ENCODE data around the gene PDE4B.

PDE4B gene

DNA sequence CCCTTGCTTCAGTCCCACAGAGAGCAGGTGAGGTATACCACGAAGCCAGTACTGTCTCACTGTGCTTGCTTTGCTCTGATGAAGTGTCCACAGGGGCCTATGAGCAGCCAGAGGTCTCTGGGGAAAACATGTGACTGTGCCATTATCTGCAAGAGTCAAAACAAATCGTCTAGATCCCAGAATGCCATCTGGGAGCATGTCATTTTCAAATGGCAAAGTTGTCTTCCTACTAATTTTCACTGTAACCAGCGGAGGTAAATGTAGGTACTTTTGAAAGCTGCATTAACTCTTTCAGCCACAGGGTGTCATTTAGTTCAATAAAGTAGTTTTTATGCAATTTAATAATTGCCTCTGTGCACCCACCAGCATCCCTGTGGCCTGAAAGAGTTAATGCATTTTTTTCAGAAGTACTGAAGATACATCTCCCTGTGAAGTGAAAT, 567.6 kb downstream of the PDE4B start:
- no peak for DNase-seq (ENCODE audit: low read depth)

DNA sequence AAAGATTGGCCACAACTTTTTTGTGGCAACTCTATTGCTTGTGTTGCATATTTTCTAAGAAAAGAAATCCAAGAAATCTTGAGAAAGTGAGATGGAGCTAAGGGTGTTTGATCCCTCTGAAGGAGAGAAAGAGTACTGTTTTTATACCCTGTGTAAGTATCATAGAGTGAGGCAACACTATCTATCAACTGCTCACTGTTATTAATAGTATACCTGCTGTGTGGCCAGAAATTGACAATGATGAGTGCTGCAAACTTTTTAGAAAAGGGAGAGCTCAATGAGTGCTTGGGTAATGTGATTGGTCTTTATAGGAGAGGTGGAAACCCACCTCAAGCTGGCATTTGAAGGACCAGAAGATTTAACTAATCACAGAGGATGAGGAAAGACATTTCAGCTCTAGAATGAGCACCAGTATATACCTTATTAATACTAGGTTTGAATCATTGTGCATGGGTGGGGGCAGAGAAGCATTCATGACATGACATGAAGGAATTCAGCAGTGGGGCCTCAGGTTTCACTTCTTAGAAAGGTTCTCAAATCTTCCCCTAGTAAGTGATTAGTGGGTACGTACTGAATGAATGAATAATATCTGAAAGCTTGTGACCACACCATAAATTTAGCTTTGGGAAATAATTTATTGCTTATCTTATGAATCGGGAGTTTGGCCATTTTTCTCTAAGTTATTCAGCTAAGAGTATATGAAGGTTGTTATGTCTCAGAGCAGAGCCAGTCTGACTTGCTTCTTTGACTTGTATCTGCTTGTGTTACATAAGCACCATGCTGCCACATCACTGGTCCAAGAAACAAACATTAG, 572.1 kb downstream of the PDE4B start:
- DNase-seq (ENCODE audit: low read depth), result no peak

DNA sequence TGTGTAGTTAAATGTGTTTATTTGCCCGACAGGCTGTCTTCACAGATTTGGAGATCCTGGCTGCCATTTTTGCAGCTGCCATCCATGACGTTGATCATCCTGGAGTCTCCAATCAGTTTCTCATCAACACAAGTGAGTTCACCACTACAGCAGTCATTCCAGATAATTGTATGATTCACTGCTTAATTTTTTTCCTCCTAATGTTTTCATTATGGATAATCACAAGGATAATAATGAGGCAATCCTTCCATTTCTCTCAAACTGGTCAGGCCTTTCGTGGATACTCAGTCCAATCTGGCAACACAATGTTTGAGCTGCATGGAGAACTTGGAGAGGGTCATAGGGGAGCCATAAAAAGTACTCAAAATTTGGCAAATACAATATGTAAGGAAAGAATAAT, 572.9 kb downstream of the PDE4B start:
- DNase-seq (ENCODE audit: low read depth), result no peak

DNA sequence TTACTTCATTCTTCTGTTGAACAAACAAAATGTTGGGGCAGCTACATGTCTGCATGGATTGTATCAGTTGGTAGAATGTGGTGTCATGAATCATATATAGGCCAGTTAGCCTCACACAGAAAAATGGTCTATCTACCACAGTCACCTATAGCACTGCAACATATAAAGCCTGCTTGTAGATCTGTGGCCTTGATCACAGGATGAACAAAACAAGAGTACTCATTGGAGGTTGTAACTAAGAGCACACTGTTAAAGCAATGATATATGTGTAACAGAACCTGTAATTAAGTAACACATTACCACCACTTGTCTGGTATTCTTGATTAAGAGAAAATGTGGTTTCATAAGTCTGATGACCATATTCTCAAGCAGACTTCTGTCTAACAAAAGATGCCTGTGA, 573.9 kb downstream of the PDE4B start:
- no peak for DNase-seq (ENCODE audit: low read depth)

GRCh38 chr1:66367369-66367768, 574.7 kb downstream of the PDE4B start:
- no peak for DNase-seq (ENCODE audit: low read depth)

GRCh38 chr1:66368261-66368660, 575.6 kb downstream of the PDE4B start:
- no peak for DNase-seq (ENCODE audit: low read depth)

- no peak for DNase-seq (ENCODE audit: low read depth)
Observed at GRCh38 chr1:66370462-66370971, 577.8 kb downstream of the PDE4B start.

DNA sequence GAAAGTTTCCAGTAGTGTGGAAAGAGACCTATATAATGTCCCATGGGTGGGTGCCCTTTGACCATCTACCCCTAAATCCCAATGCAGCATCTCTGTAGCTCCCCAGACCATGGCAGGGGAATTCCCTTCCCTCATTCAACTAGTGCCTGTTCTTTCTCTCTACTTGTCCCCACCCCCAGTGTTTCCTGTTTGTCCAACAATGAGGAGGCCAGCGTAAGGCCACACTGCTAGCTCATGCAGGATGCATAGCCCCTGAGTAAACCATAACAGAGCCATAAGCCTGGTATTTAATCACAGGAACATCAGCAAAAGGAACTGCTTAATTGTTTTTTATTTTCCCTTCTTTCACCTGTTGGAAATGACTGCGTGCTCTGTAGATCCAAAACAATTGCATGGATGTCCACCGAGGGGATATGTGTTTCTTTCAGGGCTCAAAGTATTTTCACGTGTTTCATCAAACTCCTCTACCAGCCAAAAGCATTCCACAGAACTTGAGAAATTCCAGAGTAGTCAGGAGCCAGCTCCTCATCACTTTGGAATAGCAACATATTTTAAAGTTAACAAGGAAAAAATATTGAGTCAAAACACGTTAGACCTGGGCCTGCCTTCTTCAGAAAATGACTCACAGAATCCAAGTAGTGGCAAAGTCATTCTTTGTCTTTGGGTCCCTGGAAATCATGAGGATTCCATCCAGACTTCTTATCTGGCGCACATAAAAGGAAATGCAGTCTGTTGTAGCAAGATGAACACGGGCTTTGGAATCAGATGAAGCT, 578.7 kb downstream of the PDE4B start:
- peak; percentile 75 for DNase-seq (ENCODE audit: low read depth)

DNA sequence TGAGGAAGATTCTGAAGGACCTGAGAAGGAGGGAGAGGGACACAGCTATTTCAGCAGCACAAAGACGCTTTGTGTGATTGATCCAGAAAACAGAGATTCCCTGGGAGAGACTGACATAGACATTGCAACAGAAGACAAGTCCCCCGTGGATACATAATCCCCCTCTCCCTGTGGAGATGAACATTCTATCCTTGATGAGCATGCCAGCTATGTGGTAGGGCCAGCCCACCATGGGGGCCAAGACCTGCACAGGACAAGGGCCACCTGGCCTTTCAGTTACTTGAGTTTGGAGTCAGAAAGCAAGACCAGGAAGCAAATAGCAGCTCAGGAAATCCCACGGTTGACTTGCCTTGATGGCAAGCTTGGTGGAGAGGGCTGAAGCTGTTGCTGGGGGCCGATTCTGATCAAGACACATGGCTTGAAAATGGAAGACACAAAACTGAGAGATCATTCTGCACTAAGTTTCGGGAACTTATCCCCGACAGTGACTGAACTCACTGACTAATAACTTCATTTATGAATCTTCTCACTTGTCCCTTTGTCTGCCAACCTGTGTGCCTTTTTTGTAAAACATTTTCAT, 579.9 kb downstream of the PDE4B start:
- DNase-seq (ENCODE audit: low read depth), result no peak

- DNase-seq (ENCODE audit: low read depth), result no peak
Observed at GRCh38 chr1:66373157-66373591, 580.5 kb downstream of the PDE4B start.

- no peak for DNase-seq (ENCODE audit: low read depth)
Observed at GRCh38 chr1:66374148-66374547, 581.5 kb downstream of the PDE4B start.

- DNase-seq (ENCODE audit: low read depth), result peak; percentile 68
Observed at GRCh38 chr1:66374561-66375111, 581.9 kb downstream of the PDE4B start.

GRCh38 chr1:66375125-66375524, 582.4 kb downstream of the PDE4B start:
- no peak for DNase-seq (ENCODE audit: low read depth)

DNA sequence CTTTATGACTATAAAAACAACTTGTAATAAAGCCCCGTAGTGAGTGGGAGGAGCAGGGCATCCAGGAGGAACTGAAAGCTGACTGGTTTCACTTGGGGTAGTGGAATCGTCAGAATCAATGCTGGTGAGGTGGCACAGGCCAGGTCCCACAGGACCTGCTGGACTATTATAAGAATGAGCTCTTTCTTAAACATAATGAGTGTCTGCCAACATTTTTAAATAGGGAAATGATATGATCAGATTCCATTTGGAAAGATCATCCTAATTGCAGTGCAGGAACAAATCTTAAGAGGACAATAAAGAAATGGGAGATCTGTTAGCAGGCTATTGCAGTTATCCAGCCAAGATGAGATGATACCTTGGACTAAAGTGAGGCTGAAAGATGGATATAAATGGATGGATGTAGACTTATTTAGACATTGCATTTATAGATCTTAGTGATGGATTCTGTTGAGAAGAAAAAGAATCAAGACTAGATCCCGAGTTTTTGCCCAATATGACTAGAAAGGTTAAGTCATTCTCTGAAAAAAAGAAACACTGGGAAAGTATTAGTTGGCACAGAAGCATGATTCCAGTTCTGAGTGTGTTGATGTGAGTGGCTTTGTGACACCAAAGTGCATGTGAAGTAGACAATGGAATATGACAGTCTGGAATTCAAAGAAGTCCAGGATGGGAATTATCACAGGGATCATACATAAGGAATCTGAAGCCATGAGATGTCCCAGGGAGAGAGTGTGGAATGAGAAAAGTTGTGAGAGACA, 587.9 kb downstream of the PDE4B start:
- DNase-seq (ENCODE audit: low read depth), result no peak

DNA sequence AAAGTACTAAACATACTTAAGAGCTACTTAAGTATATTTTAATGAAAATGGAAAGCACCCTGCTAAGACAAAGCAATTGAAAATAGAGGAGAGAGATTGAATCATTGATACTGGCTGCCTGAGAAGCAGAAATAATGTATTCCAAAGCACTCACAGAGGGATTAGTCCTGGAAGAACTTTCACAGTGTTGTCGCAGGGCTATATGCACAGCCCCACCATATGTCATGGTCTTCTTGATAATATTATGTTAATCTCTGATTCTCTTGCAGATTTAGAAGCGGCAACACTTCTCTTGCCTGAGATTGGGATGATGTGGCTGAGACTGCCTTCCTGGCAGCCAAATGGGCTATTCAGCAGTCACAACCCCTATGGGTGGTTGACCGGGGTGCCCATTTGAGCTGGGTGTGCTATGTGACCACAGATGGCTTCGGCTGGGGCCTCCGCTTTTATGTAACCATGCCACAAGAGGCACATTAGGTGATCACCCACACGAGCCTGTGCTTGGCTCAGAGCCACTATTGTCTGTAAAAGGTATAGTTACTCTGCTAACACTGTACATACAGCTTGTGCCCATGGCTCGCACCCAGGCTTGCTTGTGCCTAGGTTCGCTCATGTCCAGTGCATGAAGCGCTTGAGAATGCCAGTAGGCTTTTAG, 589.1 kb downstream of the PDE4B start:
- no peak for DNase-seq (ENCODE audit: low read depth)

GRCh38 chr1:66383168-66383567, 590.5 kb downstream of the PDE4B start:
- DNase-seq (ENCODE audit: low read depth), result no peak

DNA sequence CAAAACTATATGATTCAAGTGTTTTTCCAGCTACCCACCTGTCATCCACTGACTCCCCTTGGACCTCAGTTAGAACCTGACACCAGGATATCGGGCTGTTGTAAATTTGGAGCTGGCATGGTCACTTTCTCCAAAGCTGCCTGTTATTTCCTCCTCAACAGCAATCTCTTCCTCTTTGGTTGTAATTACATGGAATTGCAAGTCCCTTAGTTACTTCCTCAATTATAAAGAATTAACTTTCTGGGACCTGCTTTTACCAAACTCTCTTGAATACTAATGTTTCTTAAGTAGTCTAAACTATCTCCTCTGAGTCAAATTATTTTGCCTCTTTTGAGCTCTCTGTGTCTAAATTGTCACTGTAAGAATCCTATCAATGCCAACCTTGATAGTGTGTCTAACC, 590.9 kb downstream of the PDE4B start:
- DNase-seq (ENCODE audit: low read depth), result no peak

DNA sequence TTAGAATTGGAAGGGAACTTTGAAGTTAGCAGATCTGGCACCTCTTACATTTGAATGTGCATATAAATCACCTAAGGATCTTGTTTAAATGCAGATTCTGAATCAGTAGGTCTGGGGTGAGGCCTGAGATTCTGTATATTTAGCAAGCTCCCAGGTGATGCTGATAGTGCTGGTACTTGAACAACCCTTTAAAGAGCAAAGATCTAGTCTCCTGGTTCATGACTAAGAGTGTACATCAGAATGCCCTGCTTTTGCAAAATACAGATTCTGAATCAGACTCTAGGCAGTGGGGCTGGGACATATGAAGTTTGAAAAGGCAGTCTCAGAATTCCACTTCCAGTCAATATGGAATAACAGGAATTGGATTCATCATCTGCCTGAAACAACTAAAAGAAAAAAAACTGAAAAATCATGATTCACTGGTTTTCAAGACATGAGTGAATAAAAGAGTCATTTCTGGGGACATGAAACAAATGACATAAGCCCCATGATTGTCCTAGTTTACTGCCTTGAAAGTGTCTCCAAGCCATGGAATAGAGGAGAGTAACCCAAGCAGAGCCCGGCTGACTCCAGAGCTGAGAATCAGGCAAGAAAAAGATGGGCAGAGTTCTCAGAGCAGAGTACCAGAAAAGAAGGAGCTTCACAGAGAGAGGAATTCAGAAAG, 591.7 kb downstream of the PDE4B start:
- no peak for DNase-seq (ENCODE audit: low read depth)

DNA sequence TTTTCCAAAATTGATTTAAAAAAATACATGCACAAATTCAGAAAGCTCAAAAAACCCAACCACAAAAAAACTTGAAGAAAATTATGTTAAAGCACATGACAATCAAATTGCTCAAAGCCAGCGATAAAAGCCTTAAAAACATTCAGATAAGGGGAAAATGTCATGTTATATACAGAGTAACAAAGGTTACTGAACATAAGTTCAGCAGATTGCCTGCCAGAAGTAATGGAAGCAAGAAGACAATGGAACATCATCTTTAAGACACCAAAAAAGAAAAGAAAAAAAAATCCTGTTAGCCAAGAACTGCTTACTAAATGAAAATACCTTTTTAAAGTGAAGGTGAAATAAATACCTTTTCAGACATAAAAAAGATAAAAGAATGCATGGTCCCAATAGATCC, 594.0 kb downstream of the PDE4B start:
- no peak for DNase-seq (ENCODE audit: low read depth)

GRCh38 chr1:66388913-66389312, 596.2 kb downstream of the PDE4B start:
- no peak for DNase-seq (ENCODE audit: low read depth)
